ENCODE measurements around the gene USP9X.

The USP9X gene

DNA sequence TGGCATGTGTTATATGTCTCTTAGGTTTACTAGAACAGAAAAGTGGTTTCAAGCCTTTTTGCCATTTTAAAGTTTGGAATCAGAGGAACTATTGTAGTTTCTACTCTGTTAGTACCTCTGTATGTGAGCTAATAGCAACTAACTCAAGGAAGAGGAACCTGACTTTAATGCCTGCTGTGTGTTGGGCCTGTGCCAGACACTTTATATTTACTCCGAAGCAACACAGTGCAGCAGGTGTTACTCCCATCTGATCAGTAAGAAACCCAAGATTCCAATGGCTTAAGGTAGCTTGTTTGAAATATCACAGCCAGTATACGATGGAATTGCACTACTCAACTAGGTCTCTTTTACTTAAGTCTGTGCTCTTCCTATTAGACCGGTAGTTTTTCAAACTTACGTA, 79.2 kb downstream of the USP9X start:
- no peaks in the 10 kb centered on the region for H3K79me2 ChIP-seq
- H3K27me3 ChIP-seq (ENCODE audit: control insufficient read depth, insufficient read depth, low read length) = no peaks in the 10 kb centered on the region
- no peak overlapping the region for H2AFZ ChIP-seq
- no peak overlapping the region for H3K27ac ChIP-seq
- no peak overlapping the region for H3K4me3 ChIP-seq (ENCODE audit: low read depth, low read length)
- no peak overlapping the region for H3K4me2 ChIP-seq (ENCODE audit: low read length)
- no peaks in the 10 kb centered on the region for H3K9me3 ChIP-seq (ENCODE audit: control insufficient read depth, low read length)
- no peak overlapping the region for H3K9ac ChIP-seq
- H3K36me3 ChIP-seq (ENCODE audit: control insufficient read depth, insufficient read depth, low read length) = no peaks in the 10 kb centered on the region
- TF ChIP-seq, protein P1, sequence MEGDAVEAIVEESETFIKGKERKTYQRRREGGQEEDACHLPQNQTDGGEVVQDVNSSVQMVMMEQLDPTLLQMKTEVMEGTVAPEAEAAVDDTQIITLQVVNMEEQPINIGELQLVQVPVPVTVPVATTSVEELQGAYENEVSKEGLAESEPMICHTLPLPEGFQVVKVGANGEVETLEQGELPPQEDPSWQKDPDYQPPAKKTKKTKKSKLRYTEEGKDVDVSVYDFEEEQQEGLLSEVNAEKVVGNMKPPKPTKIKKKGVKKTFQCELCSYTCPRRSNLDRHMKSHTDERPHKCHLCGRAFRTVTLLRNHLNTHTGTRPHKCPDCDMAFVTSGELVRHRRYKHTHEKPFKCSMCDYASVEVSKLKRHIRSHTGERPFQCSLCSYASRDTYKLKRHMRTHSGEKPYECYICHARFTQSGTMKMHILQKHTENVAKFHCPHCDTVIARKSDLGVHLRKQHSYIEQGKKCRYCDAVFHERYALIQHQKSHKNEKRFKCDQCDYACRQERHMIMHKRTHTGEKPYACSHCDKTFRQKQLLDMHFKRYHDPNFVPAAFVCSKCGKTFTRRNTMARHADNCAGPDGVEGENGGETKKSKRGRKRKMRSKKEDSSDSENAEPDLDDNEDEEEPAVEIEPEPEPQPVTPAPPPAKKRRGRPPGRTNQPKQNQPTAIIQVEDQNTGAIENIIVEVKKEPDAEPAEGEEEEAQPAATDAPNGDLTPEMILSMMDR (IDR thresholded peaks at IDR 0.05) = no peak
- no peaks in the 10 kb centered on the region for H3K4me1 ChIP-seq

DNA sequence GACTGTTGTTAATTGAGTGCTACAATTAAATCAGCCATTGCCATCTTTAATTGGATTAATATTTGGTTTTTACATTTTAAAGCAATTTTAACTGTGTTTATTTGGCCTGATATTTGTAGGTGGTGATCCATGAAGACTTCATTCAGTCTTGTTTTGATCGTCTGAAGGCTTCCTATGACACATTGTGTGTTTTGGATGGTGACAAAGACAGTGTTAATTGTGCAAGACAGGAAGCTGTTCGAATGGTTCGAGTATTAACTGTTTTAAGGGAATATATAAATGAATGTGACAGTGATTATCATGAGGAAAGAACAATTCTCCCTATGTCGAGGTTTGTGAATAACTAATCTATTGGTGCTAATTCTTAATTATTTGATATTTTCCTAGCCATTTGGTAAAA, 82.6 kb downstream of the USP9X start:
- no peaks in the 10 kb centered on the region for H3K9me3 ChIP-seq (ENCODE audit: control insufficient read depth, low read length)
- no peak overlapping the region for H3K4me3 ChIP-seq (ENCODE audit: low read depth, low read length)
- H3K4me2 ChIP-seq (ENCODE audit: low read length) = no peak overlapping the region
- H2AFZ ChIP-seq = no peak overlapping the region
- H3K27ac ChIP-seq = no peak overlapping the region
- H3K27me3 ChIP-seq (ENCODE audit: control insufficient read depth, insufficient read depth, low read length) = no peaks in the 10 kb centered on the region
- no peaks in the 10 kb centered on the region for H3K36me3 ChIP-seq (ENCODE audit: control insufficient read depth, insufficient read depth, low read length)
- H3K79me2 ChIP-seq = no peaks in the 10 kb centered on the region
- TF ChIP-seq, protein P1 (IDR thresholded peaks at IDR 0.05) = no peak
- H3K4me1 ChIP-seq = no peaks in the 10 kb centered on the region
- H3K9ac ChIP-seq = no peak overlapping the region

DNA sequence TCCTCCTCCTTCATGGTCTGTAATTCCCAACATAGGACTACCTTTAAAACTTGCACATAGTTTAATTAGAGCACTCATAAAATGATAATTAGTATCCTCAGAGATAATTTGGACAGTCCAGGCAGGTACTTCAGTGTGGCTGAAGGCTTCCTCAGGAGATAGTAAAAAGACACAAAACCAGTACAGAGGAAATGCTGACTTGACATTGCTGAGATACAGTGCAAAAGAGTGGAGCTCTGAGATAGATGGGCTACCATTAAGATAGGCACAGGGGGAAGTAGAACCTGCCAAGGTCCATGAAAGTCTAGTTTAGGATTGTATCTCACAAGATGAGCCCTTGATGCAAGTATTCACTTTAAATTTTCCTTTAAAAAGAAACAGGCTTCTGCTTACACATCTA, 91.0 kb downstream of the USP9X start:
- no peaks in the 10 kb centered on the region for H3K9me3 ChIP-seq (ENCODE audit: control insufficient read depth, low read length)
- TF ChIP-seq, protein P1 (IDR thresholded peaks at IDR 0.05) = no peak
- H3K4me2 ChIP-seq (ENCODE audit: low read length) = no peak overlapping the region
- H3K4me1 ChIP-seq = no peaks in the 10 kb centered on the region
- H3K4me3 ChIP-seq (ENCODE audit: low read depth, low read length) = no peak overlapping the region
- no peak overlapping the region for H2AFZ ChIP-seq
- H3K79me2 ChIP-seq = peaks cover 6% of the 10 kb centered on the region
- H3K9ac ChIP-seq = no peak overlapping the region
- no peaks in the 10 kb centered on the region for H3K27me3 ChIP-seq (ENCODE audit: control insufficient read depth, insufficient read depth, low read length)
- no peak overlapping the region for H3K27ac ChIP-seq
- H3K36me3 ChIP-seq (ENCODE audit: control insufficient read depth, insufficient read depth, low read length) = no peaks in the 10 kb centered on the region

DNA sequence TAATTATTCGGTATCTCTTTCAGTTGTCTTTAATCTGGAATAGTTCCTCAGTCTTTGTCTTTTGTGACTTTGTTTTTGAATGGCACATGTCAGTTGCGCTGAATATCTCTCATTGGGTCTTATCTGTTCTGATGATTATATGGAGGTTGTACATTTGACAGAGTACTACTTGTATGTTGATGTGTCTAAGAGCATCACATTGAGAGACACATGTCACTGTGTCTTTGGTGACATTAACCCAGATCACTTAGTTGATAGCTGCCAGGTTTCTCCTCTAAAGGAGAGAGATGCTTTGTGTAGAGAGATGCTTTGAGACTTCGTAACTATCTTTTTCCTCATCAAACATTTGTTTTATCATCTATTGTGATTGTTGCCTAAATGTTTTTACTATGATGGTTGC, 92.1 kb downstream of the USP9X start:
- TF ChIP-seq, protein P1 (IDR thresholded peaks at IDR 0.05) = no peak

DNA sequence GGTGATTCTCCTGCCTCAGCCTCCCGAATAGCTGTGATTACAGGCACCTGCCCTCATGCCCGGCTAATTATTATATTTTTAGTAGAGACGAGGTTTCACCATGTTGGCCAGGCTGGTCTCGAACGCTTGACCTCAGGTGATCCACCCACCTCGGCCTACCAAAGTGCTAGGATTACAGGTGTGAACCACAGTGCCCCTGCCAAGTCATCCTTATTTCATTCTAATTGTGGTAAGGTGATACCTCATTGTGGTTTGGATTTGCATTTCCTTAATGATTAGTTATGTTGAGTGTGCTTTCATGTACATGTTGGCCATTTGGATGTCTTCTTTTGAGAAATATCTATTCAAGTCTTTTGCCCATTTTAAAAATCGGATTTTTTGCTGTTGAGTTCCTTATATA, 93.0 kb downstream of the USP9X start:
- peaks cover 6% of the 10 kb centered on the region for H3K79me2 ChIP-seq

More for the DNA sequence above, 92.1 kb downstream of the USP9X start:
- no peak overlapping the region for H2AFZ ChIP-seq
- H3K36me3 ChIP-seq (ENCODE audit: control insufficient read depth, insufficient read depth, low read length) = no peaks in the 10 kb centered on the region
- no peak overlapping the region for H3K4me2 ChIP-seq (ENCODE audit: low read length)
- H3K27ac ChIP-seq = no peak overlapping the region
- H3K27me3 ChIP-seq (ENCODE audit: control insufficient read depth, insufficient read depth, low read length) = no peaks in the 10 kb centered on the region
- no peaks in the 10 kb centered on the region for H3K9me3 ChIP-seq (ENCODE audit: control insufficient read depth, low read length)
- peaks cover 6% of the 10 kb centered on the region for H3K79me2 ChIP-seq
- no peak overlapping the region for H3K9ac ChIP-seq
- no peaks in the 10 kb centered on the region for H3K4me1 ChIP-seq
- H3K4me3 ChIP-seq (ENCODE audit: low read depth, low read length) = no peak overlapping the region

More for the DNA sequence above, 93.0 kb downstream of the USP9X start:
- TF ChIP-seq, protein P1 (IDR thresholded peaks at IDR 0.05) = no peak
- no peak overlapping the region for H3K4me3 ChIP-seq (ENCODE audit: low read depth, low read length)
- no peak overlapping the region for H2AFZ ChIP-seq
- no peak overlapping the region for H3K9ac ChIP-seq
- no peaks in the 10 kb centered on the region for H3K4me1 ChIP-seq
- H3K9me3 ChIP-seq (ENCODE audit: control insufficient read depth, low read length) = no peaks in the 10 kb centered on the region
- no peak overlapping the region for H3K4me2 ChIP-seq (ENCODE audit: low read length)
- H3K27ac ChIP-seq = no peak overlapping the region
- H3K36me3 ChIP-seq (ENCODE audit: control insufficient read depth, insufficient read depth, low read length) = no peaks in the 10 kb centered on the region
- H3K27me3 ChIP-seq (ENCODE audit: control insufficient read depth, insufficient read depth, low read length) = no peaks in the 10 kb centered on the region
